K562 (cell line): Measurements from ENCODE around the gene MICAL2. TPM values are rescaled to one million over a fixed set of nuclear protein-coding genes. Genes with fewer than 3 reads are reported as not detected.

Experiments used
- ATAC-seq: fragments of 200-7000 bp; cut with Tn5 transposase; 3 replicates; pipeline ENCODE4 v1.9.1; 2020; ENCODE audit warnings: moderate library complexity
- BruUV-seq: library from RNA; stranded (reverse); fragments of 400-500 nt; replicated peaks from 2 replicates; lab custom pipeline; 2021; lab: Mats Ljungman, UMichigan
- CTCF ChIA-PET: fragments of 300-600 bp; formaldehyde crosslinking; extraction: SDS; loops from one replicate; lab custom pipeline; 2021; ENCODE audit warnings: low intra/inter-chr PET ratio; lab: Yijun Ruan, JAX
- POLR2A ChIA-PET: fragments of 300-600, 350-650 bp; sonication (Branson Sonifier 250); formaldehyde crosslinking; extraction: SDS; loops from one replicate; lab custom pipeline; 2021; ENCODE audit warnings: antibody characterized with exemption, inconsistent platforms; lab: Yijun Ruan, JAX
- DNase-seq, 4 experiments: peaks; one replicate each; pipeline versions ENCODE4 v3.0.0 to v3.0.0-alpha.2; 2011 to 2018; ENCODE audit warnings: low spot score in 3 of 4, mixed read lengths in 3 of 4; ENCODE audit errors: extremely low read depth in 1 of 4
- FAIRE-seq: peaks from 2 replicates; lab custom pipeline; 2011; peaks lifted over from hg19 to GRCh38; lab: Jason Lieb, UNC
- H2AFZ ChIP-seq: 2 replicates; pipeline ENCODE4 v1.6.0; 2011; ENCODE audit warnings: low read depth, low read length, control low read depth, inconsistent platforms
- H3K27ac ChIP-seq: fragments of 200-600 bp; 3 replicates; pipeline ENCODE4 v1.8.0; 2011; ENCODE audit warnings: low read depth, mild to moderate bottlenecking, control low read depth, inconsistent platforms, low read length, moderate library complexity, mixed read lengths; ENCODE audit errors: extremely low read depth
- H3K27me3 ChIP-seq, 2 experiments: fragments of 300-600 bp in 1 of 2; 2 replicates in 1 of 2; 3 replicates in 1 of 2; pipeline versions ENCODE4 v1.6.0 to v1.8.0; 2011; ENCODE audit warnings: inconsistent platforms in 2 of 2, low read length in 2 of 2, mild to moderate bottlenecking in 1 of 2, mixed read lengths in 1 of 2, moderate library complexity in 1 of 2; ENCODE audit not compliant: control insufficient read depth in 2 of 2, insufficient read depth in 2 of 2
- H3K36me3 ChIP-seq: fragments of 300-600 bp; 3 replicates; pipeline ENCODE4 v1.8.0; 2011; ENCODE audit warnings: mild to moderate bottlenecking, low read length, inconsistent platforms; ENCODE audit not compliant: control insufficient read depth, insufficient read depth
- H3K4me1 ChIP-seq, 2 experiments: fragments of 200-600 bp in 1 of 2; replicated peaks in 1 of 2; 2 replicates in 1 of 2; 3 replicates in 1 of 2; pipeline versions ENCODE4 v1.5.1 to v1.8.0; 2011; ENCODE audit warnings: inconsistent platforms in 2 of 2, low read length in 2 of 2, mild to moderate bottlenecking in 1 of 2, mixed read lengths in 1 of 2, moderate library complexity in 1 of 2; ENCODE audit not compliant: control insufficient read depth in 2 of 2, insufficient read depth in 2 of 2
- H3K4me2 ChIP-seq: 2 replicates; pipeline ENCODE4 v1.6.1; 2011; ENCODE audit warnings: low read length, control low read depth, inconsistent platforms, mixed read lengths; ENCODE audit not compliant: insufficient read depth
- H3K4me3 ChIP-seq: fragments of 200-600 bp; sonication (generic), shearing (Covaris generic); 2 replicates; pipeline ENCODE4 v1.5.1; 2016; ENCODE audit warnings: control low read depth, inconsistent platforms
- H3K79me2 ChIP-seq: fragments of 200-600 bp; 3 replicates; pipeline ENCODE4 v1.8.0; 2011; ENCODE audit warnings: low read length, inconsistent platforms; ENCODE audit not compliant: control insufficient read depth, insufficient read depth
- H3K9ac ChIP-seq, 2 experiments: 2 replicates each; pipeline versions ENCODE4 v1.6.0 to v1.6.1; 2011; ENCODE audit warnings: low read depth in 2 of 2, low read length in 2 of 2, control low read depth in 1 of 2, inconsistent platforms in 1 of 2, mild to moderate bottlenecking in 1 of 2, mixed read lengths in 1 of 2; ENCODE audit not compliant: insufficient read depth in 1 of 2
- H3K9me1 ChIP-seq: one replicate; pipeline ENCODE4 v1.6.0; 2011; ENCODE audit warnings: inconsistent platforms, mild to moderate bottlenecking, low read length, moderate library complexity; ENCODE audit not compliant: control insufficient read depth, insufficient read depth
- H3K9me3 ChIP-seq: replicated peaks from 2 replicates; pipeline ENCODE4 v1.5.1; 2011; ENCODE audit warnings: low read depth, low read length, inconsistent platforms; ENCODE audit not compliant: control insufficient read depth, insufficient read depth
- H4K20me1 ChIP-seq: replicated peaks from 2 replicates; pipeline ENCODE4 v1.6.1; 2011; ENCODE audit warnings: low read length, inconsistent platforms, mixed read lengths; ENCODE audit not compliant: control insufficient read depth, insufficient read depth
- BRF2 ChIP-seq: IDR thresholded peaks from 3 replicates; pipeline ENCODE4 v1.6.1; 2011; ENCODE audit warnings: borderline replicate concordance, mild to moderate bottlenecking; ENCODE audit not compliant: insufficient read length, insufficient read depth
- DPF2 ChIP-seq: fragments of 450-650 bp; IDR thresholded peaks from 2 replicates; pipeline ENCODE4 v1.6.1; 2016
- FOXA1 ChIP-seq: fragments of 450-650 bp; IDR thresholded peaks from 2 replicates; pipeline ENCODE4 v1.6.1; 2016; ENCODE audit warnings: mild to moderate bottlenecking, borderline replicate concordance
- HCFC1 ChIP-seq: IDR thresholded peaks from 2 replicates; pipeline ENCODE4 v1.6.1; 2012; ENCODE audit warnings: low read depth, low read length, improper control_type of control experiment
- HEY1 ChIP-seq: fragments of 250-450 bp; sonication (Bioruptor Pico); IDR thresholded peaks from 2 replicates; pipeline ENCODE4 v1.5.0; 2020; ENCODE audit warnings: mild to moderate bottlenecking, moderate library complexity, borderline replicate concordance
- MCM5 ChIP-seq: fragments of 450-650 bp; IDR thresholded peaks from 2 replicates; pipeline ENCODE4 v1.6.1; 2016; ENCODE audit warnings: low read depth
- RBM17 ChIP-seq: fragments of 200-400 bp; formaldehyde crosslinking; IDR thresholded peaks from 2 replicates; pipeline ENCODE4 v1.6.1; 2017; ENCODE audit warnings: low read depth, mild to moderate bottlenecking, low read length, borderline replicate concordance
- SAFB2 ChIP-seq: fragments of 200-400 bp; formaldehyde crosslinking; IDR thresholded peaks from 2 replicates; pipeline ENCODE4 v1.6.1; 2018; ENCODE audit warnings: borderline replicate concordance, low read length, low read depth, moderate library complexity; ENCODE audit not compliant: severe bottlenecking
- SIX5 ChIP-seq, 2 experiments: IDR thresholded peaks; 2 replicates each; pipeline ENCODE4 v1.6.1; 2011; ENCODE audit warnings: low read length in 2 of 2, borderline replicate concordance in 1 of 2, low read depth in 1 of 2, mild to moderate bottlenecking in 1 of 2, moderate library complexity in 1 of 2; ENCODE audit not compliant: insufficient read depth in 1 of 2
- SRSF1 ChIP-seq: fragments of 200-400 bp; formaldehyde crosslinking; IDR thresholded peaks from 2 replicates; pipeline ENCODE4 v1.6.1; 2017; ENCODE audit warnings: mild to moderate bottlenecking, low read depth, low read length, moderate library complexity
- WGBS: fragments of 100-300 bp; shearing (Covaris generic); methylation state at CpG from one replicate; pipeline ENCODE4 v1.1.6; 2016; ENCODE audit warnings: low coverage, mixed read lengths; ENCODE audit not compliant: insufficient coverage; ENCODE audit errors: missing lambda C conversion rate; 5-methylcytosine and 5-hydroxymethylcytosine counted together
- in situ Hi-C: fragments of 300-500 bp; cut with MboI; formaldehyde crosslinking; loops from 4 replicates; pipeline ENCODE4 v1.15.0; 2018; ENCODE audit warnings: inconsistent platforms, mixed read lengths
- intact Hi-C: fragments of 100-400 bp; cut with micrococcal nuclease; formaldehyde crosslinking; loops from 2 replicates; pipeline ENCODE4 v1.14.2; 2022
- polyA plus RNA-seq, 8 experiments: library from polyadenylated mRNA; depleted of rRNA in 4 of 8; stranded (reverse) in 5 of 8; unstranded in 3 of 8; fragments of >200 nt; fragmentation: Nextera tagmentation in 2 of 8; fragmentation: Illumina TruSeq in 1 of 8; extraction: Ambion mirVana in 2 of 8; extraction: Trizol in 1 of 8; gene quantifications; 2 replicates each; pipeline versions ENCODE4 v1.2.1 to v1.2.3, GENCODE V29; 2011 to 2014; ENCODE audit warnings: inconsistent platforms in 1 of 8, missing spikeins in 1 of 8
- total RNA-seq, 7 experiments: library from RNA; depleted of rRNA in 6 of 7; stranded (reverse); fragments of >200 nt in 6 of 7; fragmentation: Illumina TruSeq in 2 of 7; extraction: Trizol in 2 of 7; gene quantifications; 2 replicates each; pipeline versions ENCODE4 v1.2.1 to v1.2.3, GENCODE V29; 2011 to 2021; ENCODE audit warnings: low replicate concordance in 1 of 7

Gene MICAL2
- total and polyA plus RNA-seq, 9 of the 15 experiments (the other 6 are each of a cell fraction or from before 2014, with no cell fraction given) = 4.7 to 64.2 (median 33.6) TPM

GRCh38 chr11:12211331-12212065 lies 101.1 kb downstream of the MICAL2 start:
- in situ Hi-C loops = no loop called here

More at GRCh38 chr11:12211331-12212065, 101.1 kb downstream of the MICAL2 start:
- Histone ChIP-seq H3K9me1 (no peaks in the 10 kb centered on the region), H2AFZ (no peak overlapping the region), H3K9me3 (no peaks in the 10 kb centered on the region), H4K20me1 (no peaks in the 10 kb centered on the region), H3K4me3 (no peak overlapping the region), H3K36me3 (peaks cover 60% of the 10 kb centered on the region; the same call in 2 of the 3 replicates), H3K27me3 (no peaks in the 10 kb centered on the region), H3K4me1 (peaks cover 0 to 2% of the 10 kb centered on the region in 2 experiments; a peak in 2 of 5 replicates), H3K4me2 (no peak overlapping the region), H3K79me2 (no peaks in the 10 kb centered on the region), H3K9ac (no peak overlapping the region), H3K27ac (no peak overlapping the region)
- intact Hi-C loops = no loop called here
- FAIRE-seq (no peak), DNase-seq (no peak), ATAC-seq (no peak)
- ChIA-PET CTCF (no interaction called here), POLR2A (interaction anchor here (0.6 to 1.6 kb wide), 3 partner anchors 9 to 370 kb away, joined by 3 to 8 read pairs (median 4); partner anchors contain the start of gene USP47)
- TF ChIP-seq BRF2 (no peak), SIX5 (IDR thresholded peaks at IDR 0.05; ENCODE audit: borderline replicate concordance in 1 of 2, insufficient read depth in 1 of 2, low read depth in 1 of 2, low read length in 2 of 2) (no peak), RBM17 (no peak), HEY1 (no peak), HCFC1 (no peak), DPF2 (no peak), SRSF1 (no peak), MCM5 (no peak), SAFB2 (no peak), FOXA1 (no peak)
- no TSS peak for BruUV-seq
- 87% methylated on average over 6 of the region's 7 CpGs for WGBS
